ENCODE data around the gene CFB.
A peak's percentile ranks its signal among the peaks of the same experiment; 100 is the strongest.
"Not testable (repeated sequence)": the region's sequence is repeated elsewhere in the genome, so short reads cannot be mapped to it uniquely, and the experiment has no call there.

Gene CFB

DNA sequence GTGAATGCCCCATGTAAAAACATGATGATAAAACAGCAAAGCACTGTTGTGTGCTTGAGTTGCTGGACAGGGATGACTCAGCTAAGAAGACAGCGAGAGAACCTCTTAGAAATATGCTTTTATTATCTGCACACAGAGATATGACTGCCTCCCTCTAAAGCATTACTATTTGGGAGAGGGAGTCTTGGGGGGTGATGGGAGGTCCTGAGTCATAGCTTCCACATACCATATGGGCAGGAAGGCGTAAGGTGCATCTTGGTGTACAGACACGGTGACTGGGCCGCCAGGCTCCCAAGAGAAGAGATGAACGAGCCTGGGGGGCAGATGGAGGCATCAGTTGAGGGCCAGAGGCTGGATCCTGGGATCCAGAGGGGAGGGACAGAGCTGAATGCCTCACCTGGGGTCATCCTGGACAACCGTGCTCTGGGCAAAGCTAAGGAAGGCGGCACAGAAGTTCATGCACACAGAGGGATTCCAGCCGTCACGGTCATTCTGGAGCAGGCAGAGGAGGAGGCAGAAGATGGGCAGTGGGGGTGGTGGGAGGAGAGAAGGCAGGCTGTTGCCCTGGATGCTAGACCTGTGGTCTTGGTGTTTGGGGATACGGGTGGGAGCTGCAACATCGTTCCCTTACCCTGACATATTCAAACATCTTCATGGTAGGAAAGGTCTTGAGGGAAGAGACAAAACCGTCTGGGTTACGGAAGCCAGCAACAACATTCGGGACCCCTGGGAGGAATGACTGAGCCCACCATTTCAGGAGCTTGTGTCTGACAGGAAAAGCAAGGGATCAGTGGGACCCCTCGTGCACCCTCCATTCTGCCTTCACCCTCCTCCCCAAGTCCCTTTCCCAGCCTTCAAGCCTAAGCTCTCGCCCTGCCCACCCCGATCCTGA, 24.1 kb downstream of the CFB start:
- no peak for DNase-seq (ENCODE audit: extremely low read depth in 1 of 2, low read depth in 1 of 2)

DNA sequence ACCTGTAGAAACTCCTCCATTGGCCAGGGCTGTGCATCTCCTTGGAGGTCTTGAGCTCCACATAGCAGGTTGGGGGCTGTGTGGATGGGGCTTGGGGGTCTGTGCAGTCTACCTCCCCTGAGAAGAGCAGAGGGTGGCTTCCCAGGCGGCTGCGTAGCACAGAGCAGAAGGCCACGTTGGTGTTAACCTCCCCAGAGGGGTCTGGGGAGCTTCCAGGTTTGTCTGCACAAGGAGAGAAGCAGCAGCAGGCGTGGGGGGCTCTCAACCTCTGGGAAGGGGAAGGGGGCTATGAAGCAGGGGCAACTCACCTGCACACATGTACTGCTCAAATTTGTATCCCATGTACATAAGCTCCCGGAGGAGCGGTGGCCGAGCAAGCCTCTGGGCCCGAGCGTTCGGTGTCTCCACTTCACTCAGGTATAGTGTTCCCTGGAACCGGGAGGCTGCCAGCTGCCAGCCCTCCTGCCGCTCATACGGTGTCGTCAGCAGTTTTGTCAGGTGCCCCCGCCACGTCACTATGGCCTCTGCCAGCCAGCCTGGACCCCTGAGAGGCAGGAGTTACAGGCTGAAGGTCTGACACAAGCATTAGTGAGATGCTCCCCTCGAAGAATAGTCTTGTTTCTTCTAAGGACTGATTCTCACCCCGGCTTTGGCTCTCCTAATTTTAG, 24.8 kb downstream of the CFB start:
- DNase-seq (ENCODE audit: extremely low read depth in 1 of 2, low read depth in 1 of 2): no peak

DNA sequence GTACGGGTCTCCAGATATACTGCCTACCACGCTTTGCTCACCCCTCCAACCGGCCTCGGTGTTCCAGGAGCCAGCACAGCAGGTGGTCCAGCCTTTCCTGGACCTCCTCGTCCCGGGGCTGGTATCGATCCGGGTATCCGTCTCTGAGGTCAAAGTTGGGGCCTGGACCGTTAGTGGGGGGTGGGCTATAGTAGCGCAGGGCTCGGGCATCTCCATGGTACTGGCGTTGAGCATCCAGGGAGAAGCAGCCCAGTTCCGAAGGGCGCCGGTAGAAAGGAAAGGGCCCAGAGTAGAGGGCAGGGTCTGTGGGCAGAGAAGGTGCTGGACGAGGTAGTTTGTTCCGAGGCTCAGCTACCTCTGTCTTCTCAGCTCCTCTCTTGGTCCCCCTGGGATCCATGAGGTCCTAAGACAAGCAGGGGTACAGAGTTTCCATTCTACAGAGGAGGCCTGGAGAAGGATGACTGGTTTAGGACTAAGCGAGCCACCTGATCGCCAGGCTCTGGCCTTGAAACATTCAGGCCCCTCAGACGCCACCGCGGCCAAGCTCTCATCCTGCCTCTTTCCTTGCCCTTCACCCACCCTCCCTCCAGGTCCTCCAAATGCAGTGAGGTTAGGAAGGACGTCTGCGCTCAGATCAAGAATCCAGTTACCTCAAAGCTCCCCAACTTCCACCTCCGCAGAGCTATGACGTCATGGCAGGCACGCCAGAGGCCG, 25.5 kb downstream of the CFB start:
- DNase-seq (ENCODE audit: extremely low read depth in 1 of 2, low read depth in 1 of 2): no peak

GRCh38 chr6:31971993-31972708, 26.3 kb downstream of the CFB start, which contains the start of gene DXO:
Gene DXO (minus strand): TSS chr6:31972138. CDS start chr6:31971675, 463 bp downstream.
- DNase-seq (ENCODE audit: extremely low read depth in 1 of 2, low read depth in 1 of 2): peak; percentile 98

DNA sequence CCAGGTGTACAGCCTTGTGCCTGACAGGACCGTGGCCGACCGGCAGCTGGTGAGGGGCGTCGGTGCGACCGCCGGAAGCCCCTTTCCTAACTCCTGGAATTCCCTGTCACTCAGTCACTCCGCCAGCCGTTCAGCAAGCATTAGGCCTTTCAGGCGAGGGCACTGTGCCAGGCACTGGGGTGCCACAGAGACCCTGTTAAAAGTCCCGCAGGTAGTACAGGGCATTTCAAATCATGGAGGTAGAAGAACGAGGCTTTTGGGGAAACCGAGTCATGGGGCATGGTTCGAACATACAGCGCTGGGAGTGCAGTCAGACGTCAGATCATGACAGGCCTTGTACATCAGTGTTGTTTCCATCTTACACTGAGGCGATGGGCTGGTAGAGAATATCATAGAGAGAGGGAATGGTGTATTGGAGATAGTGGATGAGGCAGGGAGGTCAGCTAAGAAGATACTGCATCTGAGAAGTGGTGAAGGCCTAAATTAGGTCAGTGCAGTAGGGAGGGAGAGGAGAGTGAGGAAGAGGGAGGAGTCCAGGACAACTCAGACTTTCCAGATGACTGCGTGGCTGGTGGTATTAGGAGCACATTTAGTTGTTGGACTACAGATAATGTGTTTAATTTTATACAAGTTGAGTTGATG, 26.9 kb downstream of the CFB start:
- DNase-seq (ENCODE audit: extremely low read depth in 1 of 2, low read depth in 1 of 2): peak in 1 of 2 donors; percentile 19

GRCh38 chr6:31976065-31976464, 30.2 kb downstream of the CFB start:
- DNase-seq (ENCODE audit: extremely low read depth in 1 of 2, low read depth in 1 of 2): not testable (repeated sequence)

DNA sequence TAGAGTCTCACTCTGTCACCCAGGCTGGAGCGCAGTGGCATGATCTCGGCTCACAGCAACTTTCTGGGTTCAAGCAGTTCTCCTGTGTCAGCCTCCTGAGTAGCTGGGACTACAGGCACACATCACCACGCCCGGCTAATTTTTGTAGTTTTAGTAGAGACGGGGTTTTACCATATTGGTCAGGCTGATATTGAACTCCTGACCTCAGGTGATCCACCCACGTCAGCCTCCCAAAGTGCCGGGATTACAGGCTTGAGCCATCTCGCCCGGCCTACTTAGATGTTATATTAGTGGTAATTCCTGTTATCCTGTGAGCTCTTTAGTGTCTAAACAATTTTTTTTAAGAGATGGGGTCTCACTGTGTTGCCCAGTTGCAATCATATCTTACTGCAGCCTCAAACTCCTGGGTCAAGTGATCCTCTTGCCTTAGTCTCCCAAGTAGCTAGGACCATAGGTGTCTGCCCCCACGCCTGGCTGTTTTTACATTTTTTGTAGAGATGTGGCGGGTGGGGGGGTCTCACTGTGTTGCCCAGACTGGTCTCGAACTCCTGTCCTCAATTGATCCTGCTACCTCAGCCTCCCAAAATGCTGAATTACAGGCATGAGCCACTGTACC, 32.0 kb downstream of the CFB start:
- DNase-seq (ENCODE audit: extremely low read depth in 1 of 2, low read depth in 1 of 2): no peak

DNA sequence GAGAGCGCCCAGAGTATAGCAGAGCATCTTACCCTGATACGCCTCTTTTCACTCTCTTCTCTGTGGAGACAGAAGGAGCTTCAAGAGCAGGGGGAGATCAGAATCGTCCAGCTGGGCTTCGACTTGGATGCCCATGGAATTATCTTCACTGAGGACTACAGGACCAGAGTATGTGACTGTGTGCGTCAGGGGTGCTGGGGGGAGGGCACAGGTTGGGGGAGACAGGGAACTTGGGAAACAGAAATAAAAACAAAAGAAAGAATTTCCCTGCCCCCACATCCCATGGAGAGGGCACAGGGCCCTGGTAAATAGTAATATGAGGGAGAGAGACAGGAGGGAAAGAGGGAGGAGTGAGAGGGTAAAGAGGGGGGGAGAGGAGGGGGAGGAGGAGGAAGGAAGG, 32.9 kb downstream of the CFB start:
- DNase-seq (ENCODE audit: extremely low read depth in 1 of 2, low read depth in 1 of 2): no peak

- no peak for DNase-seq (ENCODE audit: extremely low read depth in 1 of 2, low read depth in 1 of 2)
These were observed 33.5 kb downstream of the CFB start for GRCh38 chr6:31979238-31979898.

- DNase-seq (ENCODE audit: extremely low read depth in 1 of 2, low read depth in 1 of 2): not testable (repeated sequence)
These were observed 34.4 kb downstream of the CFB start for GRCh38 chr6:31980195-31980876.

DNA sequence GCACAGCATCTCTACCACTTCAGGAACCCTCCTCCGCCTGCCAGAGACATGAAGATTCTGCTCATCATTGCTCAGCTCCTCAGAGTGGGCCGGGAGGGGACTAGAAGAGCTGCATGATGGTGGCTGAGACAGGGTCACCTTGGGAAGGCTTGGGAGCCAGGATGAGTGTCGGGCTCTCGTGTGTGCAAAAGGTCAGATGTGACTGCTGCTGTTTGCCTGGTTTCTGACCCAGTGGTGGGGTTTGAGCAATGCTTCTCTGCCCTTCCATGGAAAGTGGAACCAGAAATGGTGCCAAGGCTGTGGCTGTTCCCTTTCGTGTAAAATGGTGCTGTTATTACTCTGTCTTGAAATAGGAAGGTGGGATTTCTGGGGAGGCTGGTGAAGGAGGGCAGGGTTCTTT, 35.1 kb downstream of the CFB start:
- not testable (repeated sequence) for DNase-seq (ENCODE audit: extremely low read depth in 1 of 2, low read depth in 1 of 2)

- DNase-seq (ENCODE audit: extremely low read depth in 1 of 2, low read depth in 1 of 2): not testable (repeated sequence)
These were observed 35.8 kb downstream of the CFB start, which contains the start of gene C4A for GRCh38 chr6:31981744-31982143. Gene C4A (plus strand): TSS chr6:31982057. CDS start chr6:31982108, 51 bp downstream.

GRCh38 chr6:31989363-31989762, 43.5 kb downstream of the CFB start:
- DNase-seq (ENCODE audit: extremely low read depth in 1 of 2, low read depth in 1 of 2): not testable (repeated sequence)

- not testable (repeated sequence) for DNase-seq (ENCODE audit: extremely low read depth in 1 of 2, low read depth in 1 of 2)
These were observed 48.5 kb downstream of the CFB start for GRCh38 chr6:31994421-31994820.

DNA sequence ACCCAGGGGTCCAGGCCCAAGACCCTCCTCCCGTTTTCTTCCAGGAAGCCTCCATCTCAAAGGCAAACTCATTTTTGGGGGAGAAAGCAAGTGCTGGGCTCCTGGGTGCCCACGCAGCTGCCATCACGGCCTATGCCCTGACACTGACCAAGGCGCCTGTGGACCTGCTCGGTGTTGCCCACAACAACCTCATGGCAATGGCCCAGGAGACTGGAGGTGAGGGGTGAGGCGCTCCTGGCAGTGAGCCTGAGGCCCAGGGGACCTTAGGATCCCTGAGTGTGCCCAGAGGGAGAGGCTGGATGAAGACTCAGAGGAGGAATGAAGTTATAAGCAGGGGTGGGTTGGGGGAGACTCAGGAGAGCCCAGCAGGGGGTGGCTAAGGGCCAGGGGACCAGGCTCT, 50.5 kb downstream of the CFB start:
- DNase-seq (ENCODE audit: extremely low read depth in 1 of 2, low read depth in 1 of 2): not testable (repeated sequence)
